GM12872 (cell line): ENCODE measurements around the gene SYMPK.
A peak's percentile ranks its signal among the peaks of the same experiment; 100 is the strongest.

ENCODE experiments used
- TF ChIP-seq, protein P1 (sequence below): IDR thresholded peaks from 3 replicates; pipeline ENCODE4 v1.5.1; 2011; ENCODE audit warnings: low read depth, mild to moderate bottlenecking, low read length, moderate library complexity; ENCODE audit not compliant: insufficient read depth

The SYMPK gene

GRCh38 chr19:45777395-45777961, 85.5 kb downstream of the SYMPK start:
- TF ChIP-seq, protein P1, sequence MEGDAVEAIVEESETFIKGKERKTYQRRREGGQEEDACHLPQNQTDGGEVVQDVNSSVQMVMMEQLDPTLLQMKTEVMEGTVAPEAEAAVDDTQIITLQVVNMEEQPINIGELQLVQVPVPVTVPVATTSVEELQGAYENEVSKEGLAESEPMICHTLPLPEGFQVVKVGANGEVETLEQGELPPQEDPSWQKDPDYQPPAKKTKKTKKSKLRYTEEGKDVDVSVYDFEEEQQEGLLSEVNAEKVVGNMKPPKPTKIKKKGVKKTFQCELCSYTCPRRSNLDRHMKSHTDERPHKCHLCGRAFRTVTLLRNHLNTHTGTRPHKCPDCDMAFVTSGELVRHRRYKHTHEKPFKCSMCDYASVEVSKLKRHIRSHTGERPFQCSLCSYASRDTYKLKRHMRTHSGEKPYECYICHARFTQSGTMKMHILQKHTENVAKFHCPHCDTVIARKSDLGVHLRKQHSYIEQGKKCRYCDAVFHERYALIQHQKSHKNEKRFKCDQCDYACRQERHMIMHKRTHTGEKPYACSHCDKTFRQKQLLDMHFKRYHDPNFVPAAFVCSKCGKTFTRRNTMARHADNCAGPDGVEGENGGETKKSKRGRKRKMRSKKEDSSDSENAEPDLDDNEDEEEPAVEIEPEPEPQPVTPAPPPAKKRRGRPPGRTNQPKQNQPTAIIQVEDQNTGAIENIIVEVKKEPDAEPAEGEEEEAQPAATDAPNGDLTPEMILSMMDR, result no peak

DNA sequence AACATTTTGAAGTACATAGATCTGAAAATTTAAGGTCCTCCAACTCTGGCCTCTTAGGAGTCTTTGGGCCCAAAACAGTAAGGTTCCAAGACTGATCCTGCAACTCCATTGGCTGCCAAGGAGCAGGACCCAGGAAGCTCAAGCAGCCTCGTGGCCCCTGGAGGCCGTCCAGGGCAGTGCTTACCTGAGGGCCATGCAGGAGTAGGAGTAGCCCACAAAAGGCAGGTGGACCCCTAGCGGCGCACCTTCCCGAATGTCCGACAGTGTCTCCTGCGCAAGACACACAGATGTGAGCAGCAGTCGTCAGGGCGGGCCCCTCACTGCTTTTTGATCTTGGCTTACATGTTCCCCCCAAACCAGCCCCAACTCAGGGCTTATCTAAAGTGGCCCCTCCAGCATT, 88.2 kb downstream of the SYMPK start:
- TF ChIP-seq, protein P1, result no peak; the same call in 2 of the 3 replicates

DNA sequence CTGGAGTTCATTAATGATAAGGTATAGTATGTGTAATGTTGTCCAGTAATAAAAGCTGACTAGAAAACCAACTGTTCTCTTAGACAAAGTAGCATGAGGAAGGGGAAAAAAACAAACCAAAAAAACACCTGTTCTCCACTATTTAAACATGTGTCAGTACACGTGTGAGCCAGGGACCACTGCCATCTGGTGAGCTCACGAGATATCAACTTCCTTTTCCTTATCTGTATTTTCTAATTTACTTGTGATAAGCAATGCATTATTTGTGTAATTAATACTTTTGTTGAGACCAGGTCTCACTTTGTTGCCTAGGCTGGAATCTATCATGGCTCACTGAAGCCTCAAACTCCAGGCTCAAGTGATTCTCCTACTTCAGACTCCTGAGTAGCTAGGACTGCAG, 89.6 kb downstream of the SYMPK start:
- TF ChIP-seq, protein P1, result no peak

GRCh38 chr19:45772912-45773311, 90.0 kb downstream of the SYMPK start:
- TF ChIP-seq, protein P1, result no peak

- TF ChIP-seq, protein P1, result no peak
Observed at GRCh38 chr19:45772130-45772840, 90.7 kb downstream of the SYMPK start.

DNA sequence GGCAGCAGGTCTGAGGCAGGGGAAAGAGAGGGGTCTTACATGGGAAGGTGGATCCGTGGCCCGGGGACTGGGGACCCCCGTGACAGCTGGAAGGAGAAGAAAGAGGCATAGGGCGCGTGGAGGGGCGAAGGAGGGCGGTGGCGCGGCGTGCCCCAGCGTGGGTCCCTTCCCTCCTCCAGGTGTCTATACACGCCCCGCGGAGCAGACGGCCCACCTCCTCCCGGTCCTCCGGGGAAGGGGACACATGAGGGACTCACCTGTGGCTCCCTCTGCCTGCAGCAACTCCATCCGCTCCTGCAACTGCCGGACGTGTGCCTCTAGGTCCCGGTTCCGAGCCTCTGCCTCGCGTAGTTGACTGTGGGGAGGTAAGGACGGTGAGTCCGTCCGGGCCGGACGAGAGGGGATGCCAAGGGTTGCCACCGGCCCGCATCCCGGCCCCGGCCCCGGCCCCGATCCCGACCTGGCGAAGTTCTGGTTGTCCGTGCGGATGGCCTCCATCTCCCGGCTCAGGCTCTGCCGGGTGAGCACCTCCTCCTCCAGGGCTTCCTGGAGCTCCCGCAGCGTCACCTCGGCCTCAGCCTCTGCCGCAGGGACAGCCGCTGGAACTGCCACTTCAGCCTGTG, 91.5 kb downstream of the SYMPK start:
- TF ChIP-seq, protein P1, result no peak

DNA sequence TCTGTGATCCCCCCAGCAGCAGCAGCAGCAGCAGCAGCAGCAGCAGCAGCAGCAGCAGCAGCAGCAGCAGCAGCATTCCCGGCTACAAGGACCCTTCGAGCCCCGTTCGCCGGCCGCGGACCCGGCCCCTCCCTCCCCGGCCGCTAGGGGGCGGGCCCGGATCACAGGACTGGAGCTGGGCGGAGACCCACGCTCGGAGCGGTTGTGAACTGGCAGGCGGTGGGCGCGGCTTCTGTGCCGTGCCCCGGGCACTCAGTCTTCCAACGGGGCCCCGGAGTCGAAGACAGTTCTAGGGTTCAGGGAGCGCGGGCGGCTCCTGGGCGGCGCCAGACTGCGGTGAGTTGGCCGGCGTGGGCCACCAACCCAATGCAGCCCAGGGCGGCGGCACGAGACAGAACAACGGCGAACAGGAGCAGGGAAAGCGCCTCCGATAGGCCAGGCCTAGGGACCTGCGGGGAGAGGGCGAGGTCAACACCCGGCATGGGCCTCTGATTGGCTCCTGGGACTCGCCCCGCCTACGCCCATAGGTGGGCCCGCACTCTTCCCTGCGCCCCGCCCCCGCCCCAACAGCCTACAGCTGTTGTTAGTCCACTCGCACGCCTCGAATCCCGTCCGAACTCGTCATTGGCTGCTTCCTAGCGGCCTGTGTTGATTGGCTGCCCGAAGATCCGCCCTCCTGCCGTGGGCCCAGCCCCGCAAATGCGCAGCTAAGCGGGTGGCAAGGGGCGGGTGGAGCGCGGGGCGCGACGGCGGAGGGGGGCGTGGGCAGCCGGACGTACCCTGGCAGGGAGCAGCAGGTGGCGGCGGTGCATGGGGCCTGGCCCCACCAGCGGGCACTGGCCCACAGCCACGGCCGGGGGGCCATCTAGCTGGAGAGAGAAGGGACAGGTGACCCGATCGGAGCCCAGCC, 92.5 kb downstream of the SYMPK start:
- TF ChIP-seq, protein P1, result peak; percentile 73
